Spleen (tissue), 11 donors: ENCODE measurements around the gene ARL14. TPM values are rescaled to one million over a fixed set of nuclear protein-coding genes. Genes with fewer than 3 reads are reported as not detected.

Experiments used
- DNase-seq: peaks from one replicate; pipeline ENCODE4 v3.0.0-alpha.2; 2020
- H3K27ac ChIP-seq, 8 donors: fragments of 200-600 bp; sonication (generic) in 7 of 8; 1 replicate in 4 of 8; 2 replicates in 4 of 8; pipeline versions ENCODE4 v1.5.0 to v1.8.0; 2016 to 2021; ENCODE audit warnings: inconsistent platforms in 4 of 8, mild to moderate bottlenecking in 4 of 8, moderate library complexity in 1 of 8
- H3K27me3 ChIP-seq, 7 donors: fragments of 200-600 bp; sonication (generic) in 6 of 7; replicated peaks in 1 of 7; 1 replicate in 4 of 7; 2 replicates in 3 of 7; pipeline versions ENCODE4 v1.5.0 to v1.8.0; 2016 to 2021; ENCODE audit warnings: inconsistent platforms in 3 of 7, mild to moderate bottlenecking in 1 of 7
- H3K36me3 ChIP-seq, 6 donors: fragments of 200-600 bp; sonication (generic) in 5 of 6; 1 replicate in 4 of 6; 2 replicates in 2 of 6; pipeline versions ENCODE4 v1.5.0 to v1.8.0; 2016 to 2021; ENCODE audit warnings: inconsistent platforms in 2 of 6
- H3K4me1 ChIP-seq, 6 donors: fragments of 200-600 bp; sonication (generic) in 5 of 6; 1 replicate in 3 of 6; 2 replicates in 3 of 6; pipeline versions ENCODE4 v1.5.0 to v1.8.0; 2016 to 2021; ENCODE audit warnings: inconsistent platforms in 3 of 6
- H3K4me3 ChIP-seq, 8 donors: fragments of 200-600 bp; sonication (generic) in 7 of 8; 1 replicate in 4 of 8; 2 replicates in 4 of 8; pipeline versions ENCODE4 v1.5.0 to v1.8.0; 2016 to 2021; ENCODE audit warnings: inconsistent platforms in 4 of 8, mild to moderate bottlenecking in 4 of 8, moderate library complexity in 2 of 8
- H3K9me3 ChIP-seq, 8 donors: fragments of 200-600 bp; sonication (generic) in 7 of 8; 1 replicate in 4 of 8; 2 replicates in 4 of 8; pipeline versions ENCODE4 v1.5.0 to v1.8.0; 2016 to 2021; ENCODE audit warnings: inconsistent platforms in 4 of 8
- POLR2A ChIP-seq, 3 donors: fragments of 450-650 bp; IDR thresholded peaks; one replicate each; pipeline ENCODE4 v1.5.1; 2017; ENCODE audit warnings: antibody characterized with exemption in 3 of 3, mild to moderate bottlenecking in 1 of 3
- POLR2AphosphoS5 ChIP-seq, 3 donors: sonication (generic); formaldehyde crosslinking; IDR thresholded peaks; one replicate each; pipeline ENCODE4 v1.5.1; 2017; ENCODE audit warnings: antibody characterized with exemption in 3 of 3
- WGBS, 5 donors: extraction: QIAGEN DNeasy Blood & Tissue Kit in 3 of 5; methylation state at CpG; one replicate each; pipeline versions ENCODE4 v1.1.5 to v1.1.7; 2013 to 2018; 5-methylcytosine and 5-hydroxymethylcytosine counted together
- intact Hi-C: fragments of 100-400 bp; cut with DNase I; formaldehyde crosslinking; loops from one replicate; pipeline ENCODE4 v1.15.0; 2023; ENCODE audit warnings: low total_unique reads
- polyA plus RNA-seq, 3 donors: library from polyadenylated mRNA; stranded (reverse); fragments of 200-250 nt; gene quantifications; one replicate each; pipeline ENCODE4 v1.2.1, GENCODE V29; 2013
- total RNA-seq, 7 donors: library from RNA; depleted of rRNA in 3 of 7; stranded (reverse); fragments of >200 nt in 3 of 7; fragmentation: NEBNext Ultra II Directional in 4 of 7; extraction: Animal tissue kit (Norgen Biotek cat#: 25700) in 4 of 7; gene quantifications; one replicate each; pipeline versions ENCODE4 v1.1.0 to v1.2.1, GENCODE V29; 2016 to 2021
- TF ChIP-seq, protein P1 (sequence below), 11 experiments: fragments of 200-600 bp in 7 of 11; fragments of 450-650 bp in 4 of 11; sonication (generic) in 4 of 11; IDR thresholded peaks in 8 of 11; conservative IDR thresholded peaks in 3 of 11; 1 replicate in 7 of 11; 2 replicates in 4 of 11; pipeline versions ENCODE4 v1.4.0 to v1.8.0; 2016 to 2021; ENCODE audit warnings: antibody characterized with exemption in 11 of 11, inconsistent platforms in 4 of 11, mild to moderate bottlenecking in 1 of 11
- donor health status: healthy with polysubstance abuse.
- donor health status: DM: no; HTN: no; CAD: no; lungs with moderate emphysema.
- donor health status: DM: no; HTN: no; CAD: no.
- donor health status: Bipolar disorder and iron deficiency.
- donor health status: healthy.
- donor health status: DM: no; HTN: no; CAD: no.
- donor health status: DM: yes; HTN: yes; CAD: no.

ARL14 gene
- total and polyA plus RNA-seq, 10 donors, result 0.11 to 0.39 (median 0.26) TPM; not detected in 7

DNA sequence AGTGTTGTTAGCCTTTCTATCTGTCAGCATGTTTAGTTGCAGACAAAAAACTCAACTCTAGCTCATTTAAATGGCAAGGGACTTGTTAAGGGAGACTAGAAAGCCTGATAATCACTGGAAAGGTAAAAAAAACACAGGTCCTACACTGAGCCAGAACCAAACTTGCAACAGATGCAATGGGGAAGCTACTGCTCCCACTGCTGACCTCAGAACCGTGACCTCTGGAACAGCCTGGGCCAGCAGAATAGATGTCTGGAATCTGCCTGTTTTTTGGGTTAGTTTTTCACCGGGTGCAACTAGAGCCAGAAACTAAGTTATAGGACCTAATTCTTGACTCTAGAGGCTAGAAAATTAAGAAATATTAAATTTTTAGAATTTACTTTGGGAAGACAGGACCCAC is 32.5 kb upstream of the ARL14 start:
- intact Hi-C loops, result no loop called here
- Histone ChIP-seq H3K27me3 (no peaks in the 10 kb centered on the region), H3K9me3 (no peaks in the 10 kb centered on the region), H3K4me3 (no peak overlapping the region), H3K4me1 (no peaks in the 10 kb centered on the region), H3K27ac (no peak overlapping the region), H3K36me3 (no peaks in the 10 kb centered on the region)
- 70 to 86% (median 83%) methylated on average over 2 of the region's 2 CpGs for WGBS, 5 donors
- no peak for DNase-seq
- no peak for TF ChIP-seq POLR2A (IDR thresholded peaks at IDR 0.05)
- no peak for TF ChIP-seq POLR2AphosphoS5 (IDR thresholded peaks at IDR 0.05)
- TF ChIP-seq, protein P1, sequence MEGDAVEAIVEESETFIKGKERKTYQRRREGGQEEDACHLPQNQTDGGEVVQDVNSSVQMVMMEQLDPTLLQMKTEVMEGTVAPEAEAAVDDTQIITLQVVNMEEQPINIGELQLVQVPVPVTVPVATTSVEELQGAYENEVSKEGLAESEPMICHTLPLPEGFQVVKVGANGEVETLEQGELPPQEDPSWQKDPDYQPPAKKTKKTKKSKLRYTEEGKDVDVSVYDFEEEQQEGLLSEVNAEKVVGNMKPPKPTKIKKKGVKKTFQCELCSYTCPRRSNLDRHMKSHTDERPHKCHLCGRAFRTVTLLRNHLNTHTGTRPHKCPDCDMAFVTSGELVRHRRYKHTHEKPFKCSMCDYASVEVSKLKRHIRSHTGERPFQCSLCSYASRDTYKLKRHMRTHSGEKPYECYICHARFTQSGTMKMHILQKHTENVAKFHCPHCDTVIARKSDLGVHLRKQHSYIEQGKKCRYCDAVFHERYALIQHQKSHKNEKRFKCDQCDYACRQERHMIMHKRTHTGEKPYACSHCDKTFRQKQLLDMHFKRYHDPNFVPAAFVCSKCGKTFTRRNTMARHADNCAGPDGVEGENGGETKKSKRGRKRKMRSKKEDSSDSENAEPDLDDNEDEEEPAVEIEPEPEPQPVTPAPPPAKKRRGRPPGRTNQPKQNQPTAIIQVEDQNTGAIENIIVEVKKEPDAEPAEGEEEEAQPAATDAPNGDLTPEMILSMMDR (IDR thresholded peaks at IDR 0.05 in 8 of 11, conservative IDR thresholded peaks at IDR 0.05 in 3 of 11), result no peak

- no peak overlapping the region for H3K27ac ChIP-seq
- H3K27me3 ChIP-seq, result no peaks in the 10 kb centered on the region
- no peaks in the 10 kb centered on the region for H3K36me3 ChIP-seq
- H3K4me3 ChIP-seq, result no peak overlapping the region
- no peak for DNase-seq
- no peaks in the 10 kb centered on the region for H3K4me1 ChIP-seq
- intact Hi-C loops, result no loop called here
- H3K9me3 ChIP-seq, result no peaks in the 10 kb centered on the region
- TF ChIP-seq, protein P1 (IDR thresholded peaks at IDR 0.05 in 8 of 11, conservative IDR thresholded peaks at IDR 0.05 in 3 of 11), result no peak
- TF ChIP-seq POLR2AphosphoS5 (IDR thresholded peaks at IDR 0.05) (no peak), POLR2A (IDR thresholded peaks at IDR 0.05) (no peak)
Observed at GRCh38 chr3:160648701-160649100, 28.3 kb upstream of the ARL14 start.

GRCh38 chr3:160649596-160649995 is 27.4 kb upstream of the ARL14 start:
- no peaks in the 10 kb centered on the region for H3K4me1 ChIP-seq
- intact Hi-C loops, result no loop called here
- H3K27ac ChIP-seq, result no peak overlapping the region
- no peak for TF ChIP-seq POLR2A (IDR thresholded peaks at IDR 0.05)
- TF ChIP-seq, protein P1 (IDR thresholded peaks at IDR 0.05 in 8 of 11, conservative IDR thresholded peaks at IDR 0.05 in 3 of 11), result no peak
- TF ChIP-seq POLR2AphosphoS5 (IDR thresholded peaks at IDR 0.05), result no peak
- H3K27me3 ChIP-seq, result no peaks in the 10 kb centered on the region
- no peaks in the 10 kb centered on the region for H3K9me3 ChIP-seq
- no peaks in the 10 kb centered on the region for H3K36me3 ChIP-seq
- no peak for DNase-seq
- H3K4me3 ChIP-seq, result no peak overlapping the region
- 80 to 97% (median 94%) methylated on average over 3 of the region's 3 CpGs for WGBS, 5 donors

DNA sequence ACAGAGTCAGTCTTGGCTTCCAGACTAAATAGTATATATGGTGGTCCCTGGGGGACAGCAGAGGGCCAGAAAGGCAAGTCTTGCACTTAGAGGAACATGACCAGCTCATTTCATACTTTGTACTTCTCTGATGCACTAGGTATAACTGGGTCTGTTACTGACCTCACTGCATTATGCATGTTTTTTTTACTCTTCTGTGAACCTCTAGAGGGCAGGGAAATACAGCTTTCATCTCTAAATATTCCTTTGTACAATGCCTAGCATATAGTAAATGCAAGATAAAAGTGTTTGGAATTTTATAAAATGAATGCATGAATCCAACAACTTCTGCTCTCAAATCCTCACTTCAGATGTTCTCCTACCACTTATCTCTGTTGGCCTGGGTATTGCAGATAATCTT is 23.4 kb upstream of the ARL14 start:
- no peak for DNase-seq
- intact Hi-C loops, result no loop called here
- H3K27me3 ChIP-seq, result no peaks in the 10 kb centered on the region

More for the DNA sequence above, 23.4 kb upstream of the ARL14 start:
- no peak for TF ChIP-seq POLR2A (IDR thresholded peaks at IDR 0.05)
- TF ChIP-seq, protein P1 (IDR thresholded peaks at IDR 0.05 in 8 of 11, conservative IDR thresholded peaks at IDR 0.05 in 3 of 11), result no peak
- TF ChIP-seq POLR2AphosphoS5 (IDR thresholded peaks at IDR 0.05), result no peak
- Histone ChIP-seq H3K9me3 (no peaks in the 10 kb centered on the region), H3K27ac (peak overlapping the region in 3 of 8 donors; percentile 59 to 76 (median 59)), H3K36me3 (no peaks in the 10 kb centered on the region), H3K4me3 (no peak overlapping the region), H3K4me1 (no peaks in the 10 kb centered on the region)
